ENCODE results near the gene RARS2.

DNA sequence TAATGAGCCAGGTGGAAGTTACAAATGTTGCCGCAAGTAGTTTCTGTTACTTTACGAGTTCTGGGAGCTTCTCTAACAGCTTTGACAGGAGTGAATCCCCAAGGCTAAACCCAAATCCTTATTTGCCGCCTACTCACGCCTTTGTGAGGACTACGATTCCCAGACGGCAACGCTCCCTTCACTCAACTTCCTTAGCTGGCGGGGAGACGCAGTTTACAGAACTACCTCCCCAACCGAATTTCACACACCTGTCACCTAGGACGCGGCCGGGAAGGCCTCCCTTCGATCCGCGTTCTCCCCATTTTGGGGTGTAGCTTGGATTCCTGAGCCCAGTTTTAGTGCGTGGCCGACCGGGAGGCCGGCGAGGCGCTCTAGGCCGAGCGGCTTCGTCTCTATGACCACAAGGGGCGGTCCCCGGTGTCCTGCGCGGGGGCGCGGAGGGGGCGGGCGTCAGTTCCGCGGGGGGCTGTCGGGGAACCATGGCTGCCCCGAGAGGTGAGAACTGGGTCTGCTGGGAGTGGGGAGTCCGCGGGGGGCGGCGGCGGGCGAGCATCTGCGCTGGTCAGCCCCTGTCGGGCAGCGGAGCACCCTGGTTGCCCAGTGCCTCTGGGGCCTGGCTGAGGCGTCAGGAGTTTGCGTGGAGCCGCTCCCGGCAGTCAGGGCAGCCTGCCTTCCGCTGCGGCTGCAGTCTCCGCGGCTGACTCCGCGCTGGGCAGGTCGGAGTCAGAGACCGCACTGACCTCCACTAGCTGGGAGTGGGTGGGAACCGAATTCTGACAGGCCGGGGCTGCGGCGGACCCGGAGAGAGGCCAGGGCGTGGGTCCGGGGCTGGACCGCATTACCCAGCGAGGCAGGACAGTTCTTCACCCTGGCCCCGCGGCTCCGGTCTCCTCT, 117.0 kb downstream of the RARS2 start, which contains the start of gene SLC35A1:
- no peak for TF ChIP-seq POLR2A (IDR thresholded peaks at IDR 0.05)
- no peak for TF ChIP-seq CTCF (IDR thresholded peaks at IDR 0.05)
